Prostate gland (tissue), 2 donors: Measurements from ENCODE around the gene JMJD7. TPM values are rescaled to one million over a fixed set of nuclear protein-coding genes. Genes with fewer than 3 reads are reported as not detected.

ENCODE experiments used
- DNase-seq: peaks from one replicate; pipeline ENCODE4 v3.0.0-alpha.2; 2019; ENCODE audit warnings: low spot score
- H3K27ac ChIP-seq, 2 donors: fragments of 200-600 bp; sonication (generic); 2 replicates each; pipeline ENCODE4 v1.5.1; 2017 to 2019
- H3K27me3 ChIP-seq: fragments of 200-600 bp; sonication (generic); replicated peaks from 2 replicates; pipeline ENCODE4 v1.5.1; 2019; ENCODE audit not compliant: insufficient read depth
- H3K36me3 ChIP-seq, 2 donors: fragments of 200-600 bp; sonication (generic); 1 replicate in 1 of 2; 2 replicates in 1 of 2; pipeline versions ENCODE4 v1.5.1 to v1.8.1; 2017 to 2019
- H3K4me1 ChIP-seq: fragments of 200-600 bp; sonication (generic); replicated peaks from 2 replicates; pipeline ENCODE4 v1.5.1; 2019
- H3K4me3 ChIP-seq, 2 donors: fragments of 200-600 bp; sonication (generic); 2 replicates each; pipeline ENCODE4 v1.5.1; 2017 to 2019
- H3K9me3 ChIP-seq: fragments of 200-600 bp; sonication (generic); 2 replicates; pipeline ENCODE4 v1.5.1; 2017
- POLR2A ChIP-seq: fragments of 450-650 bp; IDR thresholded peaks from one replicate; pipeline ENCODE4 v1.6.1; 2016; ENCODE audit warnings: antibody characterized with exemption, mild to moderate bottlenecking
- POLR2AphosphoS5 ChIP-seq: sonication (generic); formaldehyde crosslinking; IDR thresholded peaks from one replicate; pipeline ENCODE4 v1.6.1; 2017; ENCODE audit warnings: antibody characterized with exemption
- WGBS: methylation state at CpG from one replicate; pipeline ENCODE4 v1.1.5; 2018; 5-methylcytosine and 5-hydroxymethylcytosine counted together
- intact Hi-C: fragments of 100-400 bp; cut with DNase I; formaldehyde crosslinking; loops from one replicate; pipeline ENCODE4 v1.14.2; 2022
- total RNA-seq, 2 donors: library from RNA; depleted of rRNA; stranded (reverse); fragments of >200 nt; gene quantifications; one replicate each; pipeline ENCODE4 v1.1.0, GENCODE V29; 2016
- TF ChIP-seq, protein P1 (sequence below), 4 experiments: fragments of 200-600 bp in 2 of 4; fragments of 450-650 bp in 2 of 4; sonication (generic) in 2 of 4; IDR thresholded peaks; 1 replicate in 3 of 4; 2 replicates in 1 of 4; pipeline ENCODE4 v1.5.1; 2016 to 2019; ENCODE audit warnings: antibody characterized with exemption in 4 of 4, mild to moderate bottlenecking in 2 of 4, moderate library complexity in 2 of 4

The JMJD7 gene
- total RNA-seq, 2 donors from 2014 or later: 20.7 to 56.6 TPM

DNA sequence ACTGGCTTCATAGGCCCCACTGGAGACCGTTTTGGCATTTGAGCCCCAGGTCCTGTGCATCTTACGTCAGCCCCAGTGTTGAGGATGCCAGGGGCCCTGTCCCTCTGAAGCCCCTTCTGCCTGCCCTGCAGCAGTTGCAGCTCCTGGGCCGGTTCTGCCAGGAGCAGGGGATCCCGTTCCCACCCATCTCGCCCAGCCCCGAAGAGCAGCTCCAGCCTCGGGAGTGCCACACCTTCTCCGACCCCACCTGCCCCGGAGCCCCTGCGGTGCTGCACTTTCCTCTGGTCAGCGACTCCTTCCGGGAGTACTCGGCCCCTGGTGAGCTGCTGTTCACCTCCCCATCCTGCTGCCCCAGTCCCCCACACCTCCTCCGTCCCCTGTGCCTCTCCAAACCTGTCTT lies 19.3 kb downstream of the JMJD7 start:
- WGBS: 79% methylated on average over 14 of the region's 14 CpGs
- peaks cover 2 to 12% of the 10 kb centered on the region in 2 donors for H3K36me3 ChIP-seq
- no peaks in the 10 kb centered on the region for H3K9me3 ChIP-seq
- intact Hi-C loops: no loop called here
- TF ChIP-seq, protein P1, sequence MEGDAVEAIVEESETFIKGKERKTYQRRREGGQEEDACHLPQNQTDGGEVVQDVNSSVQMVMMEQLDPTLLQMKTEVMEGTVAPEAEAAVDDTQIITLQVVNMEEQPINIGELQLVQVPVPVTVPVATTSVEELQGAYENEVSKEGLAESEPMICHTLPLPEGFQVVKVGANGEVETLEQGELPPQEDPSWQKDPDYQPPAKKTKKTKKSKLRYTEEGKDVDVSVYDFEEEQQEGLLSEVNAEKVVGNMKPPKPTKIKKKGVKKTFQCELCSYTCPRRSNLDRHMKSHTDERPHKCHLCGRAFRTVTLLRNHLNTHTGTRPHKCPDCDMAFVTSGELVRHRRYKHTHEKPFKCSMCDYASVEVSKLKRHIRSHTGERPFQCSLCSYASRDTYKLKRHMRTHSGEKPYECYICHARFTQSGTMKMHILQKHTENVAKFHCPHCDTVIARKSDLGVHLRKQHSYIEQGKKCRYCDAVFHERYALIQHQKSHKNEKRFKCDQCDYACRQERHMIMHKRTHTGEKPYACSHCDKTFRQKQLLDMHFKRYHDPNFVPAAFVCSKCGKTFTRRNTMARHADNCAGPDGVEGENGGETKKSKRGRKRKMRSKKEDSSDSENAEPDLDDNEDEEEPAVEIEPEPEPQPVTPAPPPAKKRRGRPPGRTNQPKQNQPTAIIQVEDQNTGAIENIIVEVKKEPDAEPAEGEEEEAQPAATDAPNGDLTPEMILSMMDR (IDR thresholded peaks at IDR 0.05): no peak
- no peak for TF ChIP-seq POLR2A
- no peak for TF ChIP-seq POLR2AphosphoS5
- H3K27ac ChIP-seq: no peak overlapping the region
- DNase-seq: no peak
- H3K4me1 ChIP-seq: no peaks in the 10 kb centered on the region
- H3K27me3 ChIP-seq: no peaks in the 10 kb centered on the region
- H3K4me3 ChIP-seq: no peak overlapping the region

DNA sequence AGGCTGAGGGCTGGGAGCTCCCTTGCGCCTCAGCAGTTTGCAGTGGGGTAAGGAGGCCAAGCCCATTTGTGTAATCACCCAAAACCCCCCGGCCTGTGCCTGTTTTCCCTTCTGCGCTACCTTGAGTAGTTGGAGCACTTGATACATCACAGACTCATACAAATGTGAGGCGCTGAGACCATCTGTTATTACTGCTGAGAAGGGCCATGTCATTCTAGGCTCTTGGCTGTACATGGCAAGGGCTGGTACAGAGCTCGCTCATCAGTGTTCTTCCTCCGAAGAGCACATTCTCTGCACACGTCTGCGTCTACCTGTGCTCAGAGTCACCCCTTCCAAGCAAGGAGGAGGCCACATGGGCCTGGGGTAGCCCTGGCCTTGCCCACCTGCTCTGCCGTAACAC lies 20.1 kb downstream of the JMJD7 start:
- Histone ChIP-seq H3K27ac (no peak overlapping the region), H3K36me3 (peaks cover 2 to 12% of the 10 kb centered on the region in 2 donors), H3K4me3 (no peak overlapping the region), H3K9me3 (no peaks in the 10 kb centered on the region), H3K27me3 (no peaks in the 10 kb centered on the region), H3K4me1 (no peaks in the 10 kb centered on the region)
- 93% methylated on average over 9 of the region's 9 CpGs for WGBS
- DNase-seq: no peak
- TF ChIP-seq, protein P1 (IDR thresholded peaks at IDR 0.05): no peak
- TF ChIP-seq POLR2A (no peak), POLR2AphosphoS5 (no peak)
- intact Hi-C loops: no loop called here

DNA sequence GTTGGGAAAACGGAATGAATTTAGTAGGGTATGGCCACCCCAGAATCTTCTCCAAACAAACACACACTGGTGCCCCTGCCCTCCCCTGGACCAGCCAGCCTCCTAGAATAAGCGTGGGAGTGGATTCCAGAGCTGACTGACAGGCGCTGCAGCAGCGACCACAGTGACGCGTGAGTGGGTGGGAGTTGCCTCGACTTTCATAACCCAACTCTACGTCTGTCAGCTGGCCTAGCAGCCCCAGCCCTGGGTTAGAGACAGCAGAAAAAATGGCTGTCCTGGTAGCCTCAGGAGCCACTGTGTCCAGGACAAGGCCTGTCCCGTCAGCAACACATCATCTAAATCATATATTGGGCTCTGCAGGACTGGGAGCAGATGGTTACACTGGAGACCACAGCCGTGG lies 20.7 kb downstream of the JMJD7 start:
- DNase-seq: no peak
- H3K4me1 ChIP-seq: no peaks in the 10 kb centered on the region
- H3K9me3 ChIP-seq: no peaks in the 10 kb centered on the region
- no peaks in the 10 kb centered on the region for H3K27me3 ChIP-seq
- no peak overlapping the region for H3K27ac ChIP-seq
- peaks cover 2 to 12% of the 10 kb centered on the region in 2 donors for H3K36me3 ChIP-seq
- intact Hi-C loops: no loop called here
- TF ChIP-seq POLR2A (no peak), POLR2AphosphoS5 (no peak)
- TF ChIP-seq, protein P1 (IDR thresholded peaks at IDR 0.05): no peak
- WGBS: 63% methylated on average over 10 of the region's 10 CpGs
- no peak overlapping the region for H3K4me3 ChIP-seq

DNA sequence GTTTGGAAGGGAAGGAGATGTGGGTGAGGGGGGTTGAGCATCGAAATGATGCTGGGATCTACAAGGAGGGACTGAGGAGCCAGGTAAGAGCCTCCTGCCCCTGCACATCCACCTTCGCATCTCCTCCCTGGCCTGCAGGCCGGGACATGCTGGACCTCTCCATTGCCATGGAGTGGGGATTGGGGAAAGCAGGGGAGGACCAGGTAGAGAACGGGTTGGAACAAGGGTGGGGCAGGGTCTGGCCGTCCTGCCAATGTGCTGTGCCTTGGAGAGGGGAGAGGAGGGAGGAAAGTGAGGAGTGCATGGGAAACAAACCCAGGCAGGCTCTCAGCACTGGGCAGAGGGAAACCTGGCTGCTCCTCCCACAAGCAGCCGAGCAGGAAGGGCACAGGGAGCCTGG lies 21.3 kb downstream of the JMJD7 start:
- WGBS: 40% methylated on average over 6 of the region's 6 CpGs
- peak overlapping the region in 1 of 2 donors; percentile 57 for H3K27ac ChIP-seq
- no peaks in the 10 kb centered on the region for H3K4me1 ChIP-seq
- TF ChIP-seq, protein P1 (IDR thresholded peaks at IDR 0.05): no peak
- TF ChIP-seq POLR2AphosphoS5 (no peak), POLR2A (no peak)
- no peaks in the 10 kb centered on the region for H3K9me3 ChIP-seq
- peak; percentile 35 for DNase-seq
- no peaks in the 10 kb centered on the region for H3K27me3 ChIP-seq
- no peak overlapping the region for H3K4me3 ChIP-seq
- intact Hi-C loops: no loop called here
- H3K36me3 ChIP-seq: peaks cover 2 to 12% of the 10 kb centered on the region in 2 donors

DNA sequence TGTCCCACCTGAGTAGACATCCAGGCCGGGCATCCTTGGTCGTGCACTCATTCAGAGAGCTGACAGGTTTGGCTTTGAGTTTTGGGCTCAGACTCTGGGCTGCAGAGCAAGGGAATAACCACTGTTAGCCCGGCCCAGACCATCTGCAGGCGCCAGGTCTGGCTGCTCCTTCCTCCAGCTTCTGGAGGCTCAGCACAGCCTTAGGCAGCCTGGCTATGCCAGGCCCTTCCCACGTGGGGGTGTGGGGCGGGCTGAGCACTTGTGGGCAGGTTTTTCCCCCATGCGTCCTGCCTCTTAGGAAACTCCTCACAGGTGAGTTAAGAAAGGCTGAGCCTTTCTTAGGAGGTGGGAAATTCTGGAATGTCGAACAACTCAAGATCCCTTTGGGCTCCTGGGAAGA lies 22.0 kb downstream of the JMJD7 start:
- Histone ChIP-seq H3K9me3 (no peaks in the 10 kb centered on the region), H3K27me3 (no peaks in the 10 kb centered on the region), H3K4me3 (no peak overlapping the region), H3K36me3 (peaks cover 2 to 12% of the 10 kb centered on the region in 2 donors), H3K27ac (peak overlapping the region in 1 of 2 donors; percentile 57), H3K4me1 (no peaks in the 10 kb centered on the region)
- TF ChIP-seq POLR2AphosphoS5: peak; percentile 68
- peak; percentile 12 for TF ChIP-seq POLR2A
- TF ChIP-seq, protein P1 (IDR thresholded peaks at IDR 0.05): no peak
- intact Hi-C loops: no loop called here
- DNase-seq: peak; percentile 73
- 29% methylated on average over 8 of the region's 8 CpGs for WGBS
